ENCODE data around the gene CALHM6.

DNA sequence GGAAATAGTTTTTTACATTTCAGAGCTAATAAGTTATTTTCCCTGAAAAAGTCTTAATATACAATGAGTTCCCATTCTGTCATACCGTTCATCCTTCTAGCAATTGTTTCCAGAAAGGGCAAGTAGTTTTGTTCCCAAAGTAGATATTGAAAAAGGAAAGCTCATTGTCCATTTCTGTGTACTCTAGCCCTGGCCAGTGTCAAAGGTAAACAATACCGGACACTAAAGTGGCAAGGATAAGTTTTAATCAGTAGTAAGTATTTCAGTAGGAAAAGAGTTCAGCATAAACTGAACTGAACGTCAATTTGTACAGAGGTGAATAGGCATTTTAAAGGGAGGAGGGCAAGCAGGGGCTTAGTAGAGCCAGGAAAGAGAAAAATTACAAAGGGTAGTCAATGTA lies 43.5 kb upstream of the CALHM6 start:
- TF ChIP-seq, protein P1, sequence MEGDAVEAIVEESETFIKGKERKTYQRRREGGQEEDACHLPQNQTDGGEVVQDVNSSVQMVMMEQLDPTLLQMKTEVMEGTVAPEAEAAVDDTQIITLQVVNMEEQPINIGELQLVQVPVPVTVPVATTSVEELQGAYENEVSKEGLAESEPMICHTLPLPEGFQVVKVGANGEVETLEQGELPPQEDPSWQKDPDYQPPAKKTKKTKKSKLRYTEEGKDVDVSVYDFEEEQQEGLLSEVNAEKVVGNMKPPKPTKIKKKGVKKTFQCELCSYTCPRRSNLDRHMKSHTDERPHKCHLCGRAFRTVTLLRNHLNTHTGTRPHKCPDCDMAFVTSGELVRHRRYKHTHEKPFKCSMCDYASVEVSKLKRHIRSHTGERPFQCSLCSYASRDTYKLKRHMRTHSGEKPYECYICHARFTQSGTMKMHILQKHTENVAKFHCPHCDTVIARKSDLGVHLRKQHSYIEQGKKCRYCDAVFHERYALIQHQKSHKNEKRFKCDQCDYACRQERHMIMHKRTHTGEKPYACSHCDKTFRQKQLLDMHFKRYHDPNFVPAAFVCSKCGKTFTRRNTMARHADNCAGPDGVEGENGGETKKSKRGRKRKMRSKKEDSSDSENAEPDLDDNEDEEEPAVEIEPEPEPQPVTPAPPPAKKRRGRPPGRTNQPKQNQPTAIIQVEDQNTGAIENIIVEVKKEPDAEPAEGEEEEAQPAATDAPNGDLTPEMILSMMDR (IDR thresholded peaks at IDR 0.05; ENCODE audit: insufficient read depth, low read length, poor library complexity, severe bottlenecking), result no peak
- no peak for TF ChIP-seq EZH2phosphoT487 (conservative IDR thresholded peaks at IDR 0.05; ENCODE audit: low read length)
